C4-2B (cell line): ENCODE measurements around the gene GRK5.

Experiments
- H3K27ac ChIP-seq: fragments of 450-650 bp; 2 replicates; pipeline ENCODE4 v1.5.1; 2017
- ZFX ChIP-seq: fragments of 450-650 bp; IDR thresholded peaks from 2 replicates; pipeline ENCODE4 v1.6.1; 2017
- TF ChIP-seq, protein P1 (sequence below): fragments of 450-650 bp; conservative IDR thresholded peaks from 2 replicates; pipeline ENCODE4 v1.5.1; 2017; ENCODE audit warnings: mild to moderate bottlenecking

GRK5 gene

DNA sequence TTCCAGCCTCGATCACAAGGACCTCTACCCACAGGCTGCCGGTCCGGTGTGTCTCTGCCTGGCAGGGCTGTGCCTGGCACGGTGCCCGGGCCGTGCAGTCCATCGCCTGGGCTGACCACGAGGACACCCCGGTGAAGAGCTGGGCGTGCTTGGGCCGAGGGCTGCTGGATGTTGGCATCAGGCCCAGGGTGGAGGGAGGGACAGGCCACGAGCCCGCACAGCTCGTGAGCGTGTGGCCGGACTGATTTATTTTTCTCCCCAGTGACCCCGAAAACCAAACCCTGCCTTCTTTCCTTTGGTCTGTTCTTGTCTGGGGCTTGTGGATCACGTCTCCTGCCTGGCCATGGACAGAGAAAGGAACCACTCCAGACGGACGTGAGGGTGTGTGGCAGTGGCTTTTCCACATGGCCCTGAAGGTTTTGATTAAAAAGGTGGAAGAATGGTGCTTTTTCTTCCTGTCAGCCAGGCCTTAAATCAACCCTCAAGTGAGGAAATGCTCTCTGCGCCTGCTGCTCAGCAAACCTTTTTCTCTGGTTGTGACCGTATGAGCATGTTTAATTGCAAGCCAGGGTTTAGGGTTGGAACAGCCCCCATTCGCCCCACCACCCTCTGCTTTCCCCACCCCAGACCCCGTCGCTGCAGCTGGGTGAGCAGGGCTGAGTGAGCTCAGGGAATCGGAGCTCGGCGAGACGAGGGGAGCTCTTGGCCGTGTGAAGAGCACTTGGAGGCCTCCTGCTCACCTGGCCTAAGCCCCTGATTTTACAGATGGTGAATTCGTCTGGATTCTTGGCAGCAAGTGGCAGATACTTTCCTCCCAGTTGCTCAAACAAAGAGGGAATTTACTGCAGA lies 205.1 kb downstream of the GRK5 start:
- no peak overlapping the region for H3K27ac ChIP-seq
- TF ChIP-seq ZFX: no peak
- TF ChIP-seq, protein P1, sequence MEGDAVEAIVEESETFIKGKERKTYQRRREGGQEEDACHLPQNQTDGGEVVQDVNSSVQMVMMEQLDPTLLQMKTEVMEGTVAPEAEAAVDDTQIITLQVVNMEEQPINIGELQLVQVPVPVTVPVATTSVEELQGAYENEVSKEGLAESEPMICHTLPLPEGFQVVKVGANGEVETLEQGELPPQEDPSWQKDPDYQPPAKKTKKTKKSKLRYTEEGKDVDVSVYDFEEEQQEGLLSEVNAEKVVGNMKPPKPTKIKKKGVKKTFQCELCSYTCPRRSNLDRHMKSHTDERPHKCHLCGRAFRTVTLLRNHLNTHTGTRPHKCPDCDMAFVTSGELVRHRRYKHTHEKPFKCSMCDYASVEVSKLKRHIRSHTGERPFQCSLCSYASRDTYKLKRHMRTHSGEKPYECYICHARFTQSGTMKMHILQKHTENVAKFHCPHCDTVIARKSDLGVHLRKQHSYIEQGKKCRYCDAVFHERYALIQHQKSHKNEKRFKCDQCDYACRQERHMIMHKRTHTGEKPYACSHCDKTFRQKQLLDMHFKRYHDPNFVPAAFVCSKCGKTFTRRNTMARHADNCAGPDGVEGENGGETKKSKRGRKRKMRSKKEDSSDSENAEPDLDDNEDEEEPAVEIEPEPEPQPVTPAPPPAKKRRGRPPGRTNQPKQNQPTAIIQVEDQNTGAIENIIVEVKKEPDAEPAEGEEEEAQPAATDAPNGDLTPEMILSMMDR: no peak

DNA sequence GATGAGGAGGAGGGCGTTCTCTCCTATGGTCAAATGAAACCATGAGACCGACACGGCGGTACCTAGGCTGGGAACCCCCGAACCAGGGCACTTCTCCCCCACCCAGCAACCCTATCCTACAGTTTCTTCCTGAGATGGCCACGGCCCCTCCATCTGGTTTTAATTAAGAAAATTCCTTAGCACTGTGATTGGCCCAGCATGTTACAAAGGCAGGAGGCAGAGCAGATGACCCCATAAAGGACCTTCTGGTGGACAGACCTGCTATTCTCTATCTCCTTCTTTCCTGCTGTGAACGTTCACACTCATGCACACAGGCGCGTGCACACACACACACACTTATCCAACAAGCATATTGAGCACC lies 205.7 kb downstream of the GRK5 start:
- no peak overlapping the region for H3K27ac ChIP-seq

DNA sequence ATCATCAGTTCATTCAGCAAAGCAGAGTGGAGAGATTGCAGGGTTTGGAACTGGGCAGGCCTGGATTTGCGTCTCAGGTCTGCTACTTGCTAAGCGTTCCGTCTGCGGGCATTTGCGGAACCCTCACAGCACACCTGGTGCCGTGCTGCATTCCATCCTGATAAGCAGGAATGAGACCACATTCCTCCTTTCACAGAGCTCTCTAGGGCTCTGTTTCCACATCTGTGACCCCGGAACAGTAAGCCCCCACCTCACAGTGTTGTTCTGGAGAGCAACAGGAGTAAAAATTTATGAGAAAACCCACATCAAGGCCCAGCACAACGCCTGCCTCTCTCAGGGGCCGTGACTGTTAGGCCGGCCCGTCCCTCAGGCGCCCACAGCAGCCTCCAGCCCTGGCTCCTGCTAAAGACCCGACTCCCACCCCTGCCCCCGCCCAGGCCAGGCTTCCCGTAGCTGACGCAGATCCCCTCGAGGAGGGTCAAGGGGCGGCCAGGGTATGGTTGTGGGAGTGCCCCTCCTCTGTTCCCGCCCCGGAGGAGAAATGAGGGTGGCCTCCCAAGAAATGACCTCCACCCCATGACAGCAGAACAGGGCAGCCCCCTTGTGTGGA lies 206.2 kb downstream of the GRK5 start:
- TF ChIP-seq, protein P1: no peak
- TF ChIP-seq ZFX: no peak
- H3K27ac ChIP-seq: no peak overlapping the region

More for the DNA sequence above, 205.7 kb downstream of the GRK5 start:
- TF ChIP-seq, protein P1: no peak
- TF ChIP-seq ZFX: no peak

DNA sequence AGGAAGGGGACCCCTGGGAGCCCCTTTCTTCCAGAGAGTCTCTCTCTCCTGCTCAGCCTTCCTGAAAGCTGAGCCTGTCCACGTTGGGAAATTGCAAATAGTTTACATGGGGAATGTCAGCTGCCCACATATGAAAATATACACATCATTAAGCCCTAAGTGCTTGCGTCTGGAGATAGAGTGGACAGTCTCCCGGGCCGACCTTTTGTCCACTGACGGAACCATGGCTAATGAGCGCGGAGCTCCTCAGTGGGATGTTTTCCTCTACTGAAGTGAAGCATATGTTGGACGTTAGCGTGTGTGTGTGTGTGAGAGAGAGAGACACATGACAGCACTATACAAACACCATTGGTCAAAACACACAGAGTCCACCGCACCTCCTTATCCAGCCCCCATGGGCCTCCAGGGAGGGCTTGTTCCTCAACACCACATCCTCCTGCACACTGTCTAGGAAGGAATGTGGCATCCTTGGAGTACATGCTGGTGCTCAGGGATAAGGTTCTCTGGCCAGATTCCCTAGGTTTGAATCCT lies 206.8 kb downstream of the GRK5 start:
- TF ChIP-seq, protein P1: no peak
- H3K27ac ChIP-seq: no peak overlapping the region

DNA sequence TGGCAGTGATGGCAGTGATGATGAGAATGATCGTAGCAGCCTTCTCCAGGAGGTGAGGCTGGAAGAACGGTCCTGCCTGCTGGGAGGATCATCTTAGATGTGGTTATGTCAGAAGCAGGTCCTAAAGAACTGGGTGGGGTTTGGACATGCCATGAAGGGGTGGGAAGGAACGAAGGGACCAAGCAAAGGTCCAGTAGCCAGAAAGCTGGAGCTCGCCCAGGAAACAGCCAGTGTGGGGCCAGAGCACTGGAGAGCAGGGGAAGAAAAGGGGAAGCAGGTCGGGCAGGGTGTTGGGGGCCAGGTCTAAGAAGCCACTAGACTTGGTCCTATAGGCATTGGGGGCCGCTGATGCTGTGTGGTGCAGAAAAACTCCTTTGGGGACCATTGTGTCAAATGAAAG lies 207.8 kb downstream of the GRK5 start:
- H3K27ac ChIP-seq: no peak overlapping the region
- TF ChIP-seq, protein P1: no peak
- no peak for TF ChIP-seq ZFX

DNA sequence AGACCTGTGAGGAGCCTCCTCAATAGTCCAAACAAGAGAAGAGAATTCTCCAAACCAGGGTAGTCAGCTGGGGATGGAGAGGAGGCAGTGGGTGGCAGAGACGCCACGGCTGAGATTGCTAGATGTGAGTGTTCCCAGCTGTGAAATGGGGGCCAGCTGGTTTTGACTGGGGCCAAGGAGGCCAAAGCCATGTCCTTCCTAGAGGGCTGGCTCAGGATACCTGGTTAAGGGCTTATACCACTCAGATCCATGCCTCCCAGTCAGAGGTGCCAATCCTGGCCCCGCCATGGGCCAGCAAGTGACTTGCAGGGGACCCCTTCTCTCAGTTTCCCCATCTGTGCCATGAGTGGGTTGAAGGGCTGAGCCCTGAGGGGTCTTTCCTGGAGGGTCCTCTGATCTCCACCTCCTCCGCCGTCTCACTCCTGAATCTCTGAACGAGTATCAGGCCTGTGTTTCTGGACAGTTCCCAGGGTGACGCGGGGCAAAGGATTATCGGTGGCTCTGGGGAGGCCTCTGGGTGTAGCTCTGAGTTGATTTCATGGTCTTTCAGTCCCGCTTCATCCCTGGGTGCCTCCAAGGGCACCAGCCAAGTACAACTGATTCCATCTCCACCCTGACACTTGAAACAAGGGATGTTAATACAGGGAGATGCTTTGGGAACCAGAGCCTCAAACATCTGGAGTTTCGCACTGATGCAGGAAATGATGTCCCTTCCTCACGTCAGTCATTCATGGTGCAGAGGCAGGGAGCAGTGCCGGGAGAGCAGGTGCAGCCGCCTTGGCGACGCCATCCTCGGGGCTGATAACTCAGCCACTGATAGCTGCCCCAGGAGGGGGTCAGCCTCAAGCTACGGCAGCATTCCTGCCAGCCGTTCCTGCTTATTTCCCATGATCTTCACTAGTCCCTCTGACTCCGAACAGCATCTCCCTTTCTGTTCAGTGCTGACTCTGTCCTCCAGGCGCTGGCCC lies 208.4 kb downstream of the GRK5 start:
- TF ChIP-seq ZFX: no peak
- TF ChIP-seq, protein P1: no peak
- no peak overlapping the region for H3K27ac ChIP-seq
